Psoas muscle (tissue), 8 donors: Measurements from ENCODE around the gene PLS1. TPM values are rescaled to one million over a fixed set of nuclear protein-coding genes. Genes with fewer than 3 reads are reported as not detected.
A peak's percentile ranks its signal among the peaks of the same experiment; 100 is the strongest.
"Not testable (repeated sequence)": the region's sequence is repeated elsewhere in the genome, so short reads cannot be mapped to it uniquely, and the experiment has no call there.

Source experiments
- ATAC-seq, 4 donors: fragments of 200-7000 bp; cut with Tn5 transposase; one replicate each; pipeline ENCODE4 v1.9.1; 2020; ENCODE audit warnings: moderate library complexity in 3 of 4, mild to moderate bottlenecking in 2 of 4
- DNase-seq, 2 donors: peaks; one replicate each; pipeline ENCODE4 v3.0.0-alpha.2; 2020
- H3K27ac ChIP-seq: fragments of 200-600 bp; one replicate; pipeline ENCODE4 v1.8.0; 2022
- H3K27me3 ChIP-seq, 3 donors: fragments of 200-600 bp in 1 of 3; one replicate each; pipeline versions ENCODE4 v1.6.1 to v1.8.0; 2013 to 2022; ENCODE audit warnings: low read length in 2 of 3, mild to moderate bottlenecking in 2 of 3, moderate library complexity in 1 of 3; ENCODE audit not compliant: insufficient read depth in 3 of 3
- H3K36me3 ChIP-seq, 2 donors: fragments of 200-600 bp in 1 of 2; one replicate each; pipeline versions ENCODE4 v1.6.1 to v1.8.0; 2013 to 2022; ENCODE audit warnings: low read depth in 1 of 2, mild to moderate bottlenecking in 1 of 2, moderate library complexity in 1 of 2; ENCODE audit not compliant: insufficient read depth in 1 of 2
- H3K4me1 ChIP-seq: fragments of 200-600 bp; one replicate; pipeline ENCODE4 v1.8.0; 2022
- H3K4me3 ChIP-seq: fragments of 200-600 bp; one replicate; pipeline ENCODE4 v1.8.0; 2022; ENCODE audit warnings: mild to moderate bottlenecking
- H3K9me3 ChIP-seq: fragments of 200-600 bp; one replicate; pipeline ENCODE4 v1.8.0; 2022
- CTCF ChIP-seq: fragments of 200-600 bp; IDR thresholded peaks from one replicate; pipeline ENCODE4 v1.8.0; 2022; ENCODE audit warnings: antibody characterized with exemption
- WGBS, 3 donors: extraction: QIAGEN DNeasy Blood & Tissue Kit; methylation state at CpG; one replicate each; pipeline versions ENCODE4 v1.1.6 to v1.1.7; 2013; 5-methylcytosine and 5-hydroxymethylcytosine counted together
- intact Hi-C, 2 donors: fragments of 100-400 bp; cut with DNase I; formaldehyde crosslinking; loops; one replicate each; pipeline versions ENCODE4 v1.11.0 to v1.14.2; 2022
- long read RNA-seq, 2 donors: library from polyadenylated mRNA; unstranded; transcript quantifications; one replicate each; pipeline ENCODE4 v2.0.0, GENCODE V29; 2021
- polyA plus RNA-seq, 3 donors: library from polyadenylated mRNA; stranded (reverse); fragments of 200-250 nt; gene quantifications; one replicate each; pipeline ENCODE4 v1.2.3, GENCODE V29; 2013
- total RNA-seq, 4 donors: library from RNA; stranded (reverse); fragmentation: NEBNext Ultra II Directional in 2 of 4; extraction: Animal tissue kit (Norgen Biotek cat#: 25700) in 2 of 4; gene quantifications; one replicate each; pipeline versions ENCODE4 v1.2.1 to v1.2.4, GENCODE V29; 2021 to 2023
- donor health status: healthy with polysubstance abuse.
- donor health status: DM: no; HTN: no; CAD: no; lungs with moderate emphysema.
- donor health status: Bipolar disorder and iron deficiency.
- donor health status: healthy.
- donor health status: DM: yes; HTN: yes; CAD: no.
- donor health status: DM: no; HTN: no; CAD: no.
- donor health status: DM: no; HTN: no; CAD: no.
- donor health status: DM: yes; HTN: yes; CAD: no.

The PLS1 gene
- total RNA-seq (under 1 TPM; 0.24 to 0.58 (median 0.38) TPM), polyA plus RNA-seq (1 to 10 TPM in 2 of 3 donors, under 1 TPM in 1; 0.59 to 2.2 (median 1.1) TPM)
- long read RNA-seq, donor 1, result 0 reads
- long read RNA-seq, donor 2, result 0 reads

- DNase-seq, result peak; percentile 80 to 90
- H3K9me3 ChIP-seq, result no peaks in the 10 kb centered on the region
- H3K4me3 ChIP-seq, result peak within 1 kb of the TSS; percentile 83
- no peak for TF ChIP-seq CTCF
- peaks cover 3% of the 10 kb centered on the region for H3K4me1 ChIP-seq
- H3K27ac ChIP-seq, result peak within 1 kb of the TSS; percentile 39
- 0 to 1% (median 1%) methylated on average over 47 to 56 of the region's 56 CpGs for WGBS, 3 donors
- H3K27me3 ChIP-seq, result no peaks in the 10 kb centered on the region
- ATAC-seq, result peak; percentile 95 to 99 (median 98)
- intact Hi-C loops, result loop anchor here in 1 of 2 donors (5.0 to 10.0 kb wide), 2 partner anchors 129 to 396 kb away; partner anchors contain the start of gene TRPC1
- no peaks in the 10 kb centered on the region for H3K36me3 ChIP-seq
These were observed at the start of gene PLS1 for GRCh38 chr3:142595951-142596725. Gene PLS1, plus strand, starts transcription at chr3:142596393. Its CDS starts 67,845 bp downstream, at chr3:142664238.

- Histone ChIP-seq H3K4me3 (no peak overlapping the region), H3K9me3 (no peaks in the 10 kb centered on the region), H3K4me1 (no peaks in the 10 kb centered on the region), H3K27me3 (no peaks in the 10 kb centered on the region), H3K36me3 (peaks cover 4 to 95% of the 10 kb centered on the region in 2 donors), H3K27ac (no peak overlapping the region)
- no peak for TF ChIP-seq CTCF
- WGBS, 3 donors, result 91 to 94% (median 93%) methylated on average over 7 of the region's 7 CpGs
- intact Hi-C loops, result no loop called here
- ATAC-seq, result no peak
- DNase-seq, result no peak
These were observed 46.2 kb upstream of the PLS1 start for GRCh38 chr3:142549986-142550385.

- DNase-seq, H3K27me3 ChIP-seq, intact Hi-C loops, H3K4me3 ChIP-seq, H3K9me3 ChIP-seq, H3K4me1 ChIP-seq, ATAC-seq, H3K27ac ChIP-seq: not testable (repeated sequence)
- WGBS, 3 donors, result 100% methylated on average over 1 of the region's 1 CpG
- H3K36me3 ChIP-seq, result peaks cover 4 to 100% of the 10 kb centered on the region in 2 donors
These were observed 43.6 kb upstream of the PLS1 start for GRCh38 chr3:142552579-142552978.

GRCh38 chr3:142553741-142554140 is 42.5 kb upstream of the PLS1 start:
- ATAC-seq (no peak), DNase-seq (no peak)
- TF ChIP-seq CTCF, result no peak
- H3K4me3 ChIP-seq, result no peak overlapping the region
- H3K36me3 ChIP-seq, result peaks cover 4 to 100% of the 10 kb centered on the region in 2 donors
- no peaks in the 10 kb centered on the region for H3K27me3 ChIP-seq
- H3K9me3 ChIP-seq, result no peaks in the 10 kb centered on the region
- H3K27ac ChIP-seq, result no peak overlapping the region
- H3K4me1 ChIP-seq, result no peaks in the 10 kb centered on the region
- 100% methylated on average over 1 of the region's 1 CpG for WGBS, 3 donors
- intact Hi-C loops, result no loop called here

GRCh38 chr3:142560118-142560517 is 36.1 kb upstream of the PLS1 start:
- Histone ChIP-seq H3K27ac (no peak overlapping the region), H3K4me3 (no peak overlapping the region), H3K4me1 (no peaks in the 10 kb centered on the region), H3K9me3 (no peaks in the 10 kb centered on the region), H3K27me3 (no peaks in the 10 kb centered on the region), H3K36me3 (peaks cover 0 to 97% of the 10 kb centered on the region in 2 donors)
- DNase-seq (no peak), ATAC-seq (no peak)
- TF ChIP-seq CTCF, result no peak
- intact Hi-C loops, result no loop called here
